ENCODE results near the gene AP3D1.

GRCh38 chr19:2193807-2194206 is 42.4 kb upstream of the AP3D1 start:
- TF ChIP-seq POLR2AphosphoS5 (IDR thresholded peaks at IDR 0.05; ENCODE audit: insufficient read depth, low read depth, low read length): no peak
- TF ChIP-seq CTCF (IDR thresholded peaks at IDR 0.05; ENCODE audit: extremely low read depth in 1 of 2, insufficient read depth in 1 of 2, low read depth in 1 of 2, low read length in 2 of 2): no peak
- no peak for TF ChIP-seq GATA2 (IDR thresholded peaks at IDR 0.05; ENCODE audit: insufficient read depth, insufficient read length, low read depth, low read length)
- no peak for TF ChIP-seq EZH2 (IDR thresholded peaks at IDR 0.05; ENCODE audit: borderline replicate concordance, low read depth, low read length, severe bottlenecking)

Data from endothelial cell of umbilical vein (primary cell).